Keratinocyte (primary cell): ENCODE data around the gene ARL15. TPM values are rescaled to one million over a fixed set of nuclear protein-coding genes. Genes with fewer than 3 reads are reported as not detected.

ENCODE experiments used
- DNase-seq: peaks from one replicate; pipeline ENCODE4 v3.0.0-alpha.2; 2011; ENCODE audit warnings: low read depth, missing footprints, low spot score
- FAIRE-seq: peaks from 2 replicates; lab custom pipeline; 2011; peaks lifted over from hg19 to GRCh38; lab: Jason Lieb, UNC
- H2AFZ ChIP-seq: 2 replicates; pipeline ENCODE4 v1.6.0; 2012; ENCODE audit warnings: low read length, control low read depth, inconsistent platforms; ENCODE audit not compliant: control insufficient read depth
- H3K27ac ChIP-seq: 2 replicates; pipeline ENCODE4 v1.5.1; 2011; ENCODE audit warnings: low read length; ENCODE audit not compliant: control insufficient read depth, insufficient read depth
- H3K27me3 ChIP-seq: 3 replicates; pipeline ENCODE4 v1.6.0; 2011; ENCODE audit warnings: low read length; ENCODE audit not compliant: control insufficient read depth, insufficient read depth; ENCODE audit errors: extremely low read depth
- H3K36me3 ChIP-seq, 2 experiments: 2 replicates in 1 of 2; 3 replicates in 1 of 2; pipeline ENCODE4 v1.5.1; 2011; ENCODE audit warnings: low read length in 2 of 2, mild to moderate bottlenecking in 1 of 2; ENCODE audit not compliant: control insufficient read depth in 2 of 2, insufficient read depth in 2 of 2; ENCODE audit errors: extremely low read depth in 1 of 2
- H3K4me1 ChIP-seq: 3 replicates; pipeline ENCODE4 v1.5.1; 2011; ENCODE audit warnings: low read length; ENCODE audit not compliant: control insufficient read depth, insufficient read depth; ENCODE audit errors: extremely low read depth
- H3K4me2 ChIP-seq: 3 replicates; pipeline ENCODE4 v1.6.0; 2011; ENCODE audit warnings: low read depth, low read length; ENCODE audit not compliant: control insufficient read depth, insufficient read depth; ENCODE audit errors: extremely low read depth
- H3K4me3 ChIP-seq, 3 experiments: fragments of 200-600 bp in 1 of 3; sonication (generic) in 1 of 3; 2 replicates in 2 of 3; 3 replicates in 1 of 3; pipeline ENCODE4 v1.5.1; 2011 to 2016; ENCODE audit warnings: low read length in 3 of 3, mild to moderate bottlenecking in 3 of 3, control low read depth in 2 of 3, inconsistent platforms in 1 of 3, low read depth in 1 of 3, mixed read lengths in 1 of 3, mixed run types in 1 of 3, moderate library complexity in 1 of 3; ENCODE audit not compliant: control insufficient read depth in 2 of 3, insufficient read depth in 2 of 3; ENCODE audit errors: extremely low read depth in 1 of 3
- H3K79me2 ChIP-seq: 2 replicates; pipeline ENCODE4 v1.6.0; 2012; ENCODE audit warnings: low read length; ENCODE audit not compliant: control insufficient read depth, insufficient read depth
- H3K9ac ChIP-seq: 3 replicates; pipeline ENCODE4 v1.6.0; 2011; ENCODE audit warnings: low read length; ENCODE audit not compliant: control insufficient read depth, insufficient read depth; ENCODE audit errors: extremely low read depth
- H3K9me1 ChIP-seq: 3 replicates; pipeline ENCODE4 v1.6.0; 2011; ENCODE audit warnings: low read length; ENCODE audit not compliant: control insufficient read depth, insufficient read depth; ENCODE audit errors: extremely low read depth
- H3K9me3 ChIP-seq: 2 replicates; pipeline ENCODE4 v1.5.1; 2012; ENCODE audit warnings: low read depth, low read length; ENCODE audit not compliant: control insufficient read depth
- H4K20me1 ChIP-seq: 3 replicates; pipeline ENCODE4 v1.6.0; 2011; ENCODE audit warnings: low read length; ENCODE audit not compliant: control insufficient read depth, insufficient read depth; ENCODE audit errors: extremely low read depth
- EZH2 ChIP-seq: IDR thresholded peaks from one replicate; pipeline ENCODE4 v1.6.1; 2012; ENCODE audit warnings: inconsistent platforms, mild to moderate bottlenecking, low read length, moderate library complexity
- dilution Hi-C: fragments of 300-500 bp; cut with MboI; formaldehyde crosslinking; loops from one replicate; pipeline ENCODE4 v1.7.0; 2020; ENCODE audit warnings: low sequenced_read_pairs; ENCODE audit not compliant: extremely low pct_ligation_motif_present
- polyA plus RNA-seq, 5 experiments: library from polyadenylated mRNA; depleted of rRNA in 3 of 5; stranded (reverse) in 3 of 5; stranded (forward) in 1 of 5; unstranded in 1 of 5; fragments of >200 nt; gene quantifications; 1 replicate in 1 of 5; 2 replicates in 3 of 5; 3 replicates in 1 of 5; pipeline versions ENCODE4 v1.2.1 to v1.2.3, GENCODE V29; 2011 to 2012; ENCODE audit warnings: missing spikeins in 2 of 5, low read depth in 1 of 5, low replicate concordance in 1 of 5
- TF ChIP-seq, protein P1 (sequence below), 3 experiments: IDR thresholded peaks in 1 of 3; conservative IDR thresholded peaks in 1 of 3; optimal IDR thresholded peaks in 1 of 3; 2 replicates in 2 of 3; 3 replicates in 1 of 3; pipeline versions ENCODE3 to v1.5.1; 2011; ENCODE audit warnings: low read length in 3 of 3, mild to moderate bottlenecking in 3 of 3, moderate library complexity in 2 of 3, control low read depth in 1 of 3, inconsistent platforms in 1 of 3; ENCODE audit not compliant: insufficient read depth in 2 of 3; ENCODE audit errors: extremely low read depth in 1 of 3

Gene ARL15
- polyA plus RNA-seq, 1 donor (not counting 4 experiments of a cell fraction or from before 2014, with no cell fraction given) = 19.7 TPM

DNA sequence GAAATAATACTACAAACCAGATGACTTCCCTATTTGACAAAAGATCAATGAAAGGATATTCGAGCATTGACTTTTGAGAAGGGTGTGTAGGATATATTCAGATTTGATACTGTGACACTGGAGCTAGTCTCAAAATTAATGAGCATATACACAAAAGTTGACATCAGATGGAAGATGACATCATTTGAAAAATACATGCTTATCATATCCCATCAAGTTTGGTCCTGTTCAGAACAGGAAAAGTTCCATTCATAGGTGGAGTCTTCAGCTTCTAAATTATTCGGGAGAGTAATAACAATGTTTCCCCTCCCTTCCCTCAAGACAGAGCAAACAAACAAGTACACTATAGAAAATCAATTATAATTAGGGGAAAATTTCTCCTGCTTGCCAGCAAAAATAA is 401.6 kb downstream of the ARL15 start:
- H3K79me2 ChIP-seq = no peaks in the 10 kb centered on the region

DNA sequence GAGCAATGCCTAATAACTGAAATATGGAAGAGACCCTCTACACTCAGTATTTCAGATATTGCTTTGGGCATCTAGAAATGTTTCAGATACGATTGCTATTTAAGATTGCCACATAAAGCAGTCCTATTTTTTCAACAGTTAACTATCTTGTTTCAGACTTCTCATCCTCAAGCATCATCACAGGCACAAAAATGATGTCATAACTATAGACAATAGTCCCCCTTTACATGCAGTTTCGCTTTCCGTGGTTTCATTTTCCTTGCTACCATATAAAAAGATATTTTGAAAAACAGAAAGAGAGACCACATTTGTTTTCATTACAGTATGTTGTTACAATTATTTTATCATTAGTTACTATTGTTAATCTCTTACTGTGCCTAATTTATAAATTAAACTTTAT is 402.5 kb downstream of the ARL15 start:
- Histone ChIP-seq H3K4me3 (no peak overlapping the region), H3K79me2 (no peaks in the 10 kb centered on the region), H3K27ac (no peak overlapping the region), H3K4me1 (peaks cover 5% of the 10 kb centered on the region), H3K9ac (no peak overlapping the region), H3K4me2 (no peak overlapping the region), H3K9me3 (no peaks in the 10 kb centered on the region), H3K9me1 (no peaks in the 10 kb centered on the region), H4K20me1 (no peaks in the 10 kb centered on the region), H3K36me3 (no peaks in the 10 kb centered on the region), H2AFZ (no peak overlapping the region), H3K27me3 (no peaks in the 10 kb centered on the region)
- no peak for FAIRE-seq
- TF ChIP-seq EZH2 = no peak
- TF ChIP-seq, protein P1, sequence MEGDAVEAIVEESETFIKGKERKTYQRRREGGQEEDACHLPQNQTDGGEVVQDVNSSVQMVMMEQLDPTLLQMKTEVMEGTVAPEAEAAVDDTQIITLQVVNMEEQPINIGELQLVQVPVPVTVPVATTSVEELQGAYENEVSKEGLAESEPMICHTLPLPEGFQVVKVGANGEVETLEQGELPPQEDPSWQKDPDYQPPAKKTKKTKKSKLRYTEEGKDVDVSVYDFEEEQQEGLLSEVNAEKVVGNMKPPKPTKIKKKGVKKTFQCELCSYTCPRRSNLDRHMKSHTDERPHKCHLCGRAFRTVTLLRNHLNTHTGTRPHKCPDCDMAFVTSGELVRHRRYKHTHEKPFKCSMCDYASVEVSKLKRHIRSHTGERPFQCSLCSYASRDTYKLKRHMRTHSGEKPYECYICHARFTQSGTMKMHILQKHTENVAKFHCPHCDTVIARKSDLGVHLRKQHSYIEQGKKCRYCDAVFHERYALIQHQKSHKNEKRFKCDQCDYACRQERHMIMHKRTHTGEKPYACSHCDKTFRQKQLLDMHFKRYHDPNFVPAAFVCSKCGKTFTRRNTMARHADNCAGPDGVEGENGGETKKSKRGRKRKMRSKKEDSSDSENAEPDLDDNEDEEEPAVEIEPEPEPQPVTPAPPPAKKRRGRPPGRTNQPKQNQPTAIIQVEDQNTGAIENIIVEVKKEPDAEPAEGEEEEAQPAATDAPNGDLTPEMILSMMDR (optimal IDR thresholded peaks at IDR 0.05 in 1 of 3, IDR thresholded peaks at IDR 0.05 in 1 of 3, conservative IDR thresholded peaks at IDR 0.05 in 1 of 3; ENCODE audit: extremely low read depth in 1 of 3, insufficient read depth in 2 of 3, low read length in 3 of 3) = no peak
- dilution Hi-C loops = no loop called here
- DNase-seq = no peak

More for the DNA sequence above, 401.6 kb downstream of the ARL15 start:
- dilution Hi-C loops = no loop called here
- H3K4me2 ChIP-seq = no peak overlapping the region
- H3K27ac ChIP-seq = no peak overlapping the region
- H3K9me1 ChIP-seq = no peaks in the 10 kb centered on the region
- H3K9ac ChIP-seq = no peak overlapping the region
- peak; percentile 43 for FAIRE-seq
- peaks cover 5% of the 10 kb centered on the region for H3K4me1 ChIP-seq
- no peak overlapping the region for H2AFZ ChIP-seq
- no peak for DNase-seq
- H3K9me3 ChIP-seq = no peaks in the 10 kb centered on the region
- no peaks in the 10 kb centered on the region for H3K36me3 ChIP-seq
- H4K20me1 ChIP-seq = no peaks in the 10 kb centered on the region
- TF ChIP-seq, protein P1 (optimal IDR thresholded peaks at IDR 0.05 in 1 of 3, IDR thresholded peaks at IDR 0.05 in 1 of 3, conservative IDR thresholded peaks at IDR 0.05 in 1 of 3; ENCODE audit: extremely low read depth in 1 of 3, insufficient read depth in 2 of 3, low read length in 3 of 3) = no peak
- no peak for TF ChIP-seq EZH2
- no peak overlapping the region for H3K4me3 ChIP-seq
- no peaks in the 10 kb centered on the region for H3K27me3 ChIP-seq
